ENCODE measurements around the gene LRCOL1. TPM values are rescaled to one million over a fixed set of nuclear protein-coding genes. Genes with fewer than 3 reads are reported as not detected.

Gene LRCOL1
- total RNA-seq, 1 experiment from 2014 or later = not detected

- Histone ChIP-seq H3K36me3 (ENCODE audit: control insufficient read depth in 1 of 2, insufficient read depth in 2 of 2, low read length in 2 of 2) (peaks cover 7 to 11% of the 10 kb centered on the region in 2 experiments; a peak in 3 of 4 replicates), H2AFZ (ENCODE audit: low read depth, low read length, poor library complexity, severe bottlenecking) (no peak overlapping the region), H3K27me3 (ENCODE audit: insufficient read depth, low read length) (no peaks in the 10 kb centered on the region), H4K20me1 (ENCODE audit: insufficient read depth) (no peaks in the 10 kb centered on the region), H3K9me3 (ENCODE audit: control insufficient read depth in 1 of 2, insufficient read depth in 1 of 2, low read depth in 1 of 2, low read length in 2 of 2) (no peaks in the 10 kb centered on the region), H3K79me2 (ENCODE audit: insufficient read depth, low read length) (peaks cover 19% of the 10 kb centered on the region), H3K4me1 (ENCODE audit: control insufficient read depth in 1 of 2, insufficient read depth in 2 of 2, low read length in 2 of 2) (no peaks in the 10 kb centered on the region), H3K9ac (ENCODE audit: low read length) (no peak overlapping the region), H3K27ac (ENCODE audit: low read depth, low read length) (no peak overlapping the region), H3K9me2 (ENCODE audit: insufficient read depth) (no peaks in the 10 kb centered on the region), H3K4me2 (ENCODE audit: low read length) (no peak overlapping the region), H3K4me3 (replicated peaks in 1 of 2; ENCODE audit: low read depth in 1 of 2, low read length in 2 of 2) (no peak overlapping the region)
- intact Hi-C loops (cut with micrococcal nuclease) = no loop called here
- TF ChIP-seq, protein P1, sequence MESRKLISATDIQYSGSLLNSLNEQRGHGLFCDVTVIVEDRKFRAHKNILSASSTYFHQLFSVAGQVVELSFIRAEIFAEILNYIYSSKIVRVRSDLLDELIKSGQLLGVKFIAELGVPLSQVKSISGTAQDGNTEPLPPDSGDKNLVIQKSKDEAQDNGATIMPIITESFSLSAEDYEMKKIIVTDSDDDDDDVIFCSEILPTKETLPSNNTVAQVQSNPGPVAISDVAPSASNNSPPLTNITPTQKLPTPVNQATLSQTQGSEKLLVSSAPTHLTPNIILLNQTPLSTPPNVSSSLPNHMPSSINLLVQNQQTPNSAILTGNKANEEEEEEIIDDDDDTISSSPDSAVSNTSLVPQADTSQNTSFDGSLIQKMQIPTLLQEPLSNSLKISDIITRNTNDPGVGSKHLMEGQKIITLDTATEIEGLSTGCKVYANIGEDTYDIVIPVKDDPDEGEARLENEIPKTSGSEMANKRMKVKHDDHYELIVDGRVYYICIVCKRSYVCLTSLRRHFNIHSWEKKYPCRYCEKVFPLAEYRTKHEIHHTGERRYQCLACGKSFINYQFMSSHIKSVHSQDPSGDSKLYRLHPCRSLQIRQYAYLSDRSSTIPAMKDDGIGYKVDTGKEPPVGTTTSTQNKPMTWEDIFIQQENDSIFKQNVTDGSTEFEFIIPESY (IDR thresholded peaks at IDR 0.05; ENCODE audit: extremely low read depth, insufficient replicate concordance, low read length) = no peak
- no peak for TF ChIP-seq JUND (IDR thresholded peaks at IDR 0.05)
- TF ChIP-seq CEBPB (IDR thresholded peaks at IDR 0.05; ENCODE audit: low read depth) = no peak
- TF ChIP-seq EZH2 (IDR thresholded peaks at IDR 0.05) = no peak
- TF ChIP-seq SRF (IDR thresholded peaks at IDR 0.05; ENCODE audit: low read depth) = no peak
- TF ChIP-seq POLR2AphosphoS5 (IDR thresholded peaks at IDR 0.05; ENCODE audit: low read depth, low read length) = no peak
- TF ChIP-seq, protein P2, sequence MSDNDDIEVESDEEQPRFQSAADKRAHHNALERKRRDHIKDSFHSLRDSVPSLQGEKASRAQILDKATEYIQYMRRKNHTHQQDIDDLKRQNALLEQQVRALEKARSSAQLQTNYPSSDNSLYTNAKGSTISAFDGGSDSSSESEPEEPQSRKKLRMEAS (IDR thresholded peaks at IDR 0.05) = no peak
- TF ChIP-seq EGR1 (IDR thresholded peaks at IDR 0.05; ENCODE audit: low read depth) = no peak
- TF ChIP-seq ATF3 (IDR thresholded peaks at IDR 0.05) = no peak
- no peak for TF ChIP-seq ZFX (IDR thresholded peaks at IDR 0.05)
- TF ChIP-seq SIN3A (IDR thresholded peaks at IDR 0.05; ENCODE audit: low read depth) = no peak
- no peak for TF ChIP-seq FOSL1 (IDR thresholded peaks at IDR 0.05; ENCODE audit: low read depth)
- TF ChIP-seq ELF1 (IDR thresholded peaks at IDR 0.05; ENCODE audit: borderline replicate concordance, low read depth) = no peak
- no peak for TF ChIP-seq EZH2phosphoT487 (IDR thresholded peaks at IDR 0.05; ENCODE audit: borderline replicate concordance)
- TF ChIP-seq TCF7L2 (IDR thresholded peaks at IDR 0.05; ENCODE audit: borderline replicate concordance, extremely low read depth, insufficient read depth, insufficient read length) = no peak
- no peak for TF ChIP-seq RAD21 (IDR thresholded peaks at IDR 0.05; ENCODE audit: low read depth)
- TF ChIP-seq POLR2A (IDR thresholded peaks at IDR 0.05; ENCODE audit: borderline replicate concordance, extremely low read depth, insufficient read depth, insufficient read length) = no peak
- TF ChIP-seq YY1 (IDR thresholded peaks at IDR 0.05; ENCODE audit: extremely low read depth, insufficient replicate concordance, low read depth, low read length) = no peak
- no peak for DNase-seq (ENCODE audit: low read depth, low spot score)
- ChIA-PET CTCF (no interaction called here), POLR2A (no interaction called here), RAD21 (ENCODE audit: low non-redundant PET in 1 of 2, low total read pairs in 2 of 2, uncharacterized antibody in 2 of 2, unreplicated experiment in 2 of 2) (no interaction called here)
- no peak for ATAC-seq
- no TSS peak for BruUV-seq (replicated peaks)
Measured at GRCh38 chr12:132571051-132571450, 39.3 kb downstream of the LRCOL1 start.
